Pancreas (tissue), 10 donors: Measurements from ENCODE around the gene PRR12. TPM values are rescaled to one million over a fixed set of nuclear protein-coding genes. Genes with fewer than 3 reads are reported as not detected.
A peak's percentile ranks its signal among the peaks of the same experiment; 100 is the strongest.

ENCODE experiments used
- ATAC-seq, 4 donors: fragments of 200-7000 bp; cut with Tn5 transposase; one replicate each; pipeline versions ENCODE4 v1.8.0 to v1.9.1; 2020; ENCODE audit warnings: mild to moderate bottlenecking in 4 of 4, moderate library complexity in 4 of 4
- DNase-seq, 6 donors: peaks; one replicate each; pipeline ENCODE4 v3.0.0-alpha.2; 2020
- FAIRE-seq: peaks from 2 replicates; lab custom pipeline; 2012; peaks lifted over from hg19 to GRCh38; lab: Jason Lieb, UNC
- H3K27ac ChIP-seq, 4 donors: fragments of 200-600 bp; sonication (generic); 1 replicate in 3 of 4; 2 replicates in 1 of 4; pipeline versions ENCODE4 v1.5.0 to v1.8.0; 2020
- H3K27me3 ChIP-seq, 4 donors: fragments of 200-600 bp; one replicate each; pipeline ENCODE4 v1.8.0; 2021
- H3K36me3 ChIP-seq, 3 donors: fragments of 200-600 bp; sonication (generic) in 1 of 3; one replicate each; pipeline versions ENCODE4 v1.5.0 to v1.8.0; 2020 to 2021
- H3K4me1 ChIP-seq, 3 donors: fragments of 200-600 bp; one replicate each; pipeline ENCODE4 v1.8.0; 2021
- H3K4me3 ChIP-seq, 4 donors: fragments of 200-600 bp; sonication (generic) in 2 of 4; one replicate each; pipeline versions ENCODE4 v1.5.0 to v1.8.0; 2020 to 2021
- H3K9me3 ChIP-seq, 4 donors: fragments of 200-600 bp; one replicate each; pipeline ENCODE4 v1.8.0; 2021
- WGBS, 2 donors: extraction: QIAGEN DNeasy Blood & Tissue Kit; methylation state at CpG; one replicate each; pipeline ENCODE4 v1.1.7; 2013; 5-methylcytosine and 5-hydroxymethylcytosine counted together
- intact Hi-C, 3 donors: fragments of 100-400 bp; cut with DNase I; formaldehyde crosslinking; loops; one replicate each; pipeline versions ENCODE4 v1.11.1 to v1.14.2; 2022
- polyA plus RNA-seq, 2 donors: library from polyadenylated mRNA; stranded (reverse); fragments of 200-250 nt; gene quantifications; one replicate each; pipeline ENCODE4 v1.2.3, GENCODE V29; 2013
- total RNA-seq, 6 donors: library from RNA; stranded (reverse); fragmentation: NEBNext Ultra II Directional in 4 of 6; extraction: Animal tissue kit (Norgen Biotek cat#: 25700) in 4 of 6; gene quantifications; one replicate each; pipeline versions ENCODE4 v1.2.1 to v1.2.4, GENCODE V29; 2021 to 2023
- TF ChIP-seq, protein P1 (sequence below), 4 donors: fragments of 200-600 bp; sonication (generic) in 3 of 4; IDR thresholded peaks; one replicate each; pipeline versions ENCODE4 v1.5.0 to v1.8.0; 2021; ENCODE audit warnings: antibody characterized with exemption in 4 of 4
- donor health status: healthy with polysubstance abuse.
- donor health status: DM: no; HTN: no; CAD: no; lungs with moderate emphysema.
- donor health status: DM: no; HTN: no; CAD: no.
- donor health status: control.
- donor health status: control.
- donor health status: Bipolar disorder and iron deficiency.
- donor health status: DM: yes; HTN: yes; CAD: no.
- donor health status: DM: no; HTN: no; CAD: no.
- donor health status: DM: no; HTN: no; CAD: no.
- donor health status: DM: yes; HTN: yes; CAD: no.

Gene PRR12
- total and polyA plus RNA-seq, 8 donors, result 8.3 to 18.9 (median 11.1) TPM

DNA sequence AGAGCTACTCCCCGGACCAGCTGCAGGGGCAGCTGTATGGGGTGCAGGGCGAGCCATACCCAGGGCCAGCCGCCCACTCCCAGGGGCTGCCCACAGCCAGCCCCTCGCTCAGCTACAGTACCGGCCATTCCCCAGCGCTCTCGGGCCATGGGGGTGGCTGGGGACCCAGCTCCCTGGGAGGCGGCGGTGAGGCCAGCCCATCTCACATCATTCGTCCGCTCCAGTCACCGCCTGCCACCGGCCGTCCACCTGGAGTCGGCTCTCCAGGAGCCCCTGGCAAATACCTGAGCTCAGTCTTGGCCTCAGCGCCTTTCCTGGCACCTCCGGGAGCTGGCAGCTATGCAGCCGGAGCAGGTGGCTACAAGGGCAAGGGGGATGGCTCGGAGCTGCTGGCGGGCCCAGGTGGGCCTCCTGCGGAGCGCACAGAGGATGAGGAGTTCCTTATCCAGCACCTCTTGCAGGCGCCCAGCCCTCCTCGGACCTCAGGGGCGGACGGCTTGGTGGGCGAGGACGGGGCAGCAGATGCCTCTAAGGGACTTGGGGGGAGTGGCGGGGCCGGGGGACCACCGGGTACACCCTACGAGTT is 4.9 kb downstream of the PRR12 start:
- Histone ChIP-seq H3K36me3 (peaks cover 3 to 18% (median 15%) of the 10 kb centered on the region in 3 donors), H3K4me1 (no peaks in the 10 kb centered on the region), H3K9me3 (no peaks in the 10 kb centered on the region), H3K27me3 (no peaks in the 10 kb centered on the region), H3K4me3 (no peak overlapping the region), H3K27ac (no peak overlapping the region)
- 91 to 92% methylated on average over 28 to 32 of the region's 32 CpGs for WGBS, 2 donors
- DNase-seq, result peak in 2 of 6 donors; percentile 41 to 82
- TF ChIP-seq, protein P1, sequence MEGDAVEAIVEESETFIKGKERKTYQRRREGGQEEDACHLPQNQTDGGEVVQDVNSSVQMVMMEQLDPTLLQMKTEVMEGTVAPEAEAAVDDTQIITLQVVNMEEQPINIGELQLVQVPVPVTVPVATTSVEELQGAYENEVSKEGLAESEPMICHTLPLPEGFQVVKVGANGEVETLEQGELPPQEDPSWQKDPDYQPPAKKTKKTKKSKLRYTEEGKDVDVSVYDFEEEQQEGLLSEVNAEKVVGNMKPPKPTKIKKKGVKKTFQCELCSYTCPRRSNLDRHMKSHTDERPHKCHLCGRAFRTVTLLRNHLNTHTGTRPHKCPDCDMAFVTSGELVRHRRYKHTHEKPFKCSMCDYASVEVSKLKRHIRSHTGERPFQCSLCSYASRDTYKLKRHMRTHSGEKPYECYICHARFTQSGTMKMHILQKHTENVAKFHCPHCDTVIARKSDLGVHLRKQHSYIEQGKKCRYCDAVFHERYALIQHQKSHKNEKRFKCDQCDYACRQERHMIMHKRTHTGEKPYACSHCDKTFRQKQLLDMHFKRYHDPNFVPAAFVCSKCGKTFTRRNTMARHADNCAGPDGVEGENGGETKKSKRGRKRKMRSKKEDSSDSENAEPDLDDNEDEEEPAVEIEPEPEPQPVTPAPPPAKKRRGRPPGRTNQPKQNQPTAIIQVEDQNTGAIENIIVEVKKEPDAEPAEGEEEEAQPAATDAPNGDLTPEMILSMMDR (IDR thresholded peaks at IDR 0.05), result no peak
- ATAC-seq, result no peak
- intact Hi-C loops, result no loop called here
- FAIRE-seq, result no peak

DNA sequence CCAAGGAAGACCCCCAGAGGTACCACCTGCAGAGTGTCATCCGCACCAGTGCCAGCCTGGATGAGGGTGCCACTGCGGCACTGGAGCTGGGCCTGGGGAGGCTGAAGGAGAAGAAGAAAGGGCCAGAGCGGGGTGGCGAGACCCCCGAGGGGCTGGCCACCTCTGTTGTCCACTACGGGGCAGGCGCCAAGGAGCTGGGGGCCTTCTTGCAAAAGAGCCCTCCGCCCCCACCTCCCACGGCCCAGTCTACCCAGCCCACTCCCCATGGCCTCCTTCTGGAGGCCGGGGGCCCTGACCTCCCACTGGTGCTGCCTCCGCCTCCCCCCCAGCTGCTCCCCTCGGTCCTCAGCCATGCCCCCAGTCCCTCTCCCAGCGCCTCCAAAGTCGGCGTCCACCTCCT is 5.4 kb downstream of the PRR12 start:
- Histone ChIP-seq H3K9me3 (no peaks in the 10 kb centered on the region), H3K27me3 (no peaks in the 10 kb centered on the region), H3K36me3 (peaks cover 3 to 18% (median 15%) of the 10 kb centered on the region in 3 donors), H3K27ac (no peak overlapping the region), H3K4me1 (no peaks in the 10 kb centered on the region), H3K4me3 (no peak overlapping the region)
- WGBS, 2 donors, result 93% methylated on average over 12 to 15 of the region's 15 CpGs
- intact Hi-C loops, result no loop called here
- FAIRE-seq (no peak), ATAC-seq (no peak), DNase-seq (peak in 3 of 6 donors; percentile 17 to 80 (median 47))
- TF ChIP-seq, protein P1 (IDR thresholded peaks at IDR 0.05), result no peak

DNA sequence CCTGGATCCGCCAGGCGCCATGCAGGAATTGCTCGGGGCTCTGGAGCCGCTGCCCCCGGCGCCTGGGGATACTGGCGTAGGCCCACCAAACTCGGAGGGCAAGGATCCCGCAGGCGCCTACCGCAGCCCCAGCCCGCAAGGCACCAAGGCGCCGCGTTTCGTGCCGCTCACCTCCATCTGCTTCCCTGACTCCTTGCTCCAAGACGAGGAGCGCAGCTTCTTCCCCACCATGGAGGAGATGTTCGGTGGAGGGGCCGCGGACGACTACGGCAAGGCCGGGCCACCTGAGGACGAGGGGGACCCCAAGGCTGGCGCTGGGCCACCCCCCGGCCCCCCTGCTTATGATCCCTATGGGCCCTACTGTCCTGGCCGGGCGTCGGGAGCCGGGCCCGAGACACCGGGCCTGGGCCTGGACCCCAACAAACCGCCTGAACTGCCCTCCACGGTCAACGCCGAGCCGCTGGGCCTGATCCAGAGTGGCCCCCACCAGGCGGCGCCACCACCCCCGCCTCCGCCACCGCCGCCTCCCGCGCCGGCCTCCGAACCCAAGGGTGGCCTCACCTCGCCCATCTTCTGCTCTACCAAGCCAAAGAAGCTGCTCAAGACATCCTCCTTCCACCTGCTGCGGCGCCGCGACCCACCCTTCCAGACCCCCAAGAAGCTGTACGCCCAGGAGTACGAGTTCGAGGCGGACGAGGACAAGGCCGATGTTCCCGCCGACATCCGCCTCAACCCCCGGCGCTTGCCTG is 6.1 kb downstream of the PRR12 start:
- peaks cover 3 to 25% (median 15%) of the 10 kb centered on the region in 3 donors for H3K36me3 ChIP-seq
- H3K4me1 ChIP-seq, result no peaks in the 10 kb centered on the region
- TF ChIP-seq, protein P1 (IDR thresholded peaks at IDR 0.05), result no peak
- H3K27ac ChIP-seq, result no peak overlapping the region
- no peaks in the 10 kb centered on the region for H3K27me3 ChIP-seq
- intact Hi-C loops, result no loop called here
- DNase-seq (peak in 1 of 6 donors; percentile 54), ATAC-seq (no peak), FAIRE-seq (no peak)
- H3K4me3 ChIP-seq, result no peak overlapping the region
- no peaks in the 10 kb centered on the region for H3K9me3 ChIP-seq
- 94 to 96% methylated on average over 54 to 65 of the region's 65 CpGs for WGBS, 2 donors

DNA sequence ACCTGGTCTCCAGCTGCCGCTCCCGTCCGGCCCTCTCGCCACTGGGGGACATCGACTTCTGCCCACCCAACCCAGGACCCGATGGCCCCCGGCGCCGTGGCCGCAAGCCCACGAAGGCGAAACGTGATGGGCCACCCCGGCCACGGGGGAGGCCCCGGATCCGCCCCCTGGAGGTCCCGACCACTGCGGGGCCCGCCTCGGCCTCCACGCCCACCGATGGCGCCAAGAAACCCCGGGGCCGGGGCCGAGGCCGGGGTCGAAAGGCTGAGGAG is 6.7 kb downstream of the PRR12 start:
- Histone ChIP-seq H3K9me3 (no peaks in the 10 kb centered on the region), H3K27ac (no peak overlapping the region), H3K4me1 (no peaks in the 10 kb centered on the region), H3K36me3 (peaks cover 3 to 28% (median 15%) of the 10 kb centered on the region in 3 donors), H3K4me3 (no peak overlapping the region), H3K27me3 (no peaks in the 10 kb centered on the region)
- intact Hi-C loops, result no loop called here
- no peak for ATAC-seq
- no peak for FAIRE-seq
- 95 to 96% methylated on average over 23 to 29 of the region's 29 CpGs for WGBS, 2 donors
- peak in 1 of 6 donors; percentile 48 for DNase-seq
- TF ChIP-seq, protein P1 (IDR thresholded peaks at IDR 0.05), result no peak
